ENCODE measurements around the gene RAD51B.

Gene RAD51B

DNA sequence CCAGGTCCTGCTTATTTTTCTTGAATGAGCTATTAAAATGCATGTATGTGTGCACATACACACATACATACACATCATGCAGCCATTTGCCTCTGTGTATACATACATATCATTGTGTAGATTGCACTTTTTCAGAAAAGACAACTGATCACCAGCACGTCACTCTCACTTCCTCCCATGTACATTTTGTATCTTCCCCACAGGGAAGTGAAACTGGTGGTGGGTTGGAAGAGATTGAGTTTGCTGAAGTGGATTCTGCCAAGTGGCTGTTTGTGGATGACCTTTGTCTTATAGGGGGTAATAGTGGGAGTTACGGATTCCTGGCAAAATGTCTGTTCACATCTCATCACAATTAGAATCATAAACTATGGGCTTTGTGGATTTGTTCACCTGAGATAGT is 448.6 kb downstream of the RAD51B start:
- H3K27ac ChIP-seq (ENCODE audit: low read depth, low read length, severe bottlenecking) = no peak overlapping the region
- H3K4me1 ChIP-seq (ENCODE audit: control insufficient read depth, insufficient read depth, low read length, poor library complexity, severe bottlenecking) = peaks cover 3% of the 10 kb centered on the region
- H3K4me3 ChIP-seq (ENCODE audit: extremely low read depth, insufficient read depth, low read length, poor library complexity, severe bottlenecking) = no peak overlapping the region
- WGBS, 2 experiments (ENCODE audit: insufficient coverage in 2 of 2) = no CpG with 5 or more reads among the region's 2 CpGs
- no peaks in the 10 kb centered on the region for H3K9me3 ChIP-seq (ENCODE audit: control insufficient read depth, low read length)
- no peaks in the 10 kb centered on the region for H3K36me3 ChIP-seq (ENCODE audit: control insufficient read depth, insufficient read depth, low read length)

DNA sequence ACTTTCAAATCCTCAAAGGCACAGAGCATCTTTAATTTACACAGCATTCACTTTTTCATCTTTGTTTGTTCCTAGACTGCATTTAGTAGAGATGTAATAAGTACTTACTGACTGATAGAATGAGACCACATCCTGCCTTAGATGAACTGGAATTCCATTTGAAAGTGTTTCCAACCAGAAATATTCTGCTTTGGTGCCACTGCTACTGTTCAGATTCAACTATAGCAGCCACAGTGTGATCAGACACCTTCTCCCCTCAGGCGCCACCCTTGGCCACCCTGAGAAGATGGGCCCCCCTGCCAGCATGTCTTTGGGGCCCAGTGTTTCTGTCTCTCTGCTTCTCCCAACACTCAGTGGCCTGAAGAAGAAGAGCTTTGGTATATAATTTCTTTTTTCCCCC is 449.1 kb downstream of the RAD51B start:
- H3K9me3 ChIP-seq (ENCODE audit: control insufficient read depth, low read length) = no peaks in the 10 kb centered on the region
- 100% methylated on average over 1 of the region's 1 CpG; no CpG with 5 or more reads in 1 of the 2 experiments for WGBS, 2 experiments (ENCODE audit: insufficient coverage in 2 of 2)
- H3K27ac ChIP-seq (ENCODE audit: low read depth, low read length, severe bottlenecking) = no peak overlapping the region
- no peaks in the 10 kb centered on the region for H3K36me3 ChIP-seq (ENCODE audit: control insufficient read depth, insufficient read depth, low read length)
- peaks cover 3% of the 10 kb centered on the region for H3K4me1 ChIP-seq (ENCODE audit: control insufficient read depth, insufficient read depth, low read length, poor library complexity, severe bottlenecking)
- H3K4me3 ChIP-seq (ENCODE audit: extremely low read depth, insufficient read depth, low read length, poor library complexity, severe bottlenecking) = no peak overlapping the region

DNA sequence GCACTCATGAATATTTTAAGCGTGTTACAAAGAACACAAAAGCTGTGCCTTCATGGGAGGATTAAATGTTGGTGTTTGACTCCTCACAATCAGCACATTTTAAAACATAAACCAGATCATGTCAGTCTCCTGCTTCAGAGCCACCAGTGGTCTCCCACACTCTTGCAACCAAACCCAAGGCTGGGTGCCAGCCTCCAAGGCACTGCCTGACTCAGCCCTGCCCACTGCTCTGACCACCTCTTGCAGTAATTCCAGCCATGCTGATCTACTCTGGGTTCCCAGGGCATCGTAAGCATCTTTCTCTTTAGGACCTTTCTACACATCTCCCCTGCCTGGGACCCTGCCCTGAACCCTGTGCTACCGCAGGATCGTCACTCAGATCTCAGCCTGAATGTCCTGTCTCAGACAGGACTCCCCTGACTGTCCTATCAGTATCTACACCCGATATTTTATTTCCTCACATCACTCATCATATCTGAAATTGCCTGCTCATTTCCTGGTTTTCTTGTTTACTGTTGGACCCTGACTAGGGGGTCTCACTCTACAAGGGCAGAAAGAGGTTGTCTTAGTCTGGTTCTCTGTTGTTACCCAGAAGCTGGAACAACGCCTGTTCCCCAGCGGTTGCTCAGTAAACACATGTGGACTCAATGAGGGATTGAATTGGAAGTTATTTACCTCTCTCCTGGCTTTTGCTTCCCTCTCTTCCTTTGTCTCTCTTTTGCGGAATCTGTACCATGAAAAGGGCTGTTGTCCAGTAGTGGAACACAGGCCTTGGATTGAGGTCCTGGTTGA is 449.8 kb downstream of the RAD51B start:
- Histone ChIP-seq H3K4me1 (ENCODE audit: control insufficient read depth, insufficient read depth, low read length, poor library complexity, severe bottlenecking) (peaks cover 3% of the 10 kb centered on the region), H3K9me3 (ENCODE audit: control insufficient read depth, low read length) (no peaks in the 10 kb centered on the region), H3K36me3 (ENCODE audit: control insufficient read depth, insufficient read depth, low read length) (no peaks in the 10 kb centered on the region), H3K27ac (ENCODE audit: low read depth, low read length, severe bottlenecking) (no peak overlapping the region), H3K4me3 (ENCODE audit: extremely low read depth, insufficient read depth, low read length, poor library complexity, severe bottlenecking) (no peak overlapping the region)
- 75 to 99% methylated on average over 4 of the region's 8 CpGs for WGBS, 2 experiments (ENCODE audit: insufficient coverage in 2 of 2)

DNA sequence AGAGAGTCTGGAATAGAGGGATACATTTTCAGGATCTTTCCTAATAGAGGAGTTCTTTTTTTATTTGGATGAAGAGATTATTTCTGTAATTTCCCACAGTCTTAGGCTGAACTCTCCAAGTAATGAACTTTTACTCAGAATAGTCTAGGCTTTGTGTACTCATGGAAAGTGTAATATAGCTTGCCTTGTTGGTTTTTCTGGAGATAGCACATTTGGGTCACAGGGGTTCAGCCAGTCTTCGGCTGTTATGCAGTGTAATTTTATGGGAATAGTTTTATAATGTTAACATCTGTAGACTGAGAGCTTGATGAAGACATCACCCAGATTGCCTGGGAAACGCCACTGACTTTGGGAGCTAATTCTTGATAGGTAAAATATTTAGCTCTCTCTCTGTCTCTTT is 450.8 kb downstream of the RAD51B start:
- WGBS, 2 experiments (ENCODE audit: insufficient coverage in 2 of 2) = 83 to 90% methylated on average over 1 of the region's 2 CpGs
- Histone ChIP-seq H3K4me1 (ENCODE audit: control insufficient read depth, insufficient read depth, low read length, poor library complexity, severe bottlenecking) (peaks cover 3% of the 10 kb centered on the region), H3K27ac (ENCODE audit: low read depth, low read length, severe bottlenecking) (no peak overlapping the region), H3K9me3 (ENCODE audit: control insufficient read depth, low read length) (no peaks in the 10 kb centered on the region), H3K4me3 (ENCODE audit: extremely low read depth, insufficient read depth, low read length, poor library complexity, severe bottlenecking) (no peak overlapping the region), H3K36me3 (ENCODE audit: control insufficient read depth, insufficient read depth, low read length) (no peaks in the 10 kb centered on the region)

DNA sequence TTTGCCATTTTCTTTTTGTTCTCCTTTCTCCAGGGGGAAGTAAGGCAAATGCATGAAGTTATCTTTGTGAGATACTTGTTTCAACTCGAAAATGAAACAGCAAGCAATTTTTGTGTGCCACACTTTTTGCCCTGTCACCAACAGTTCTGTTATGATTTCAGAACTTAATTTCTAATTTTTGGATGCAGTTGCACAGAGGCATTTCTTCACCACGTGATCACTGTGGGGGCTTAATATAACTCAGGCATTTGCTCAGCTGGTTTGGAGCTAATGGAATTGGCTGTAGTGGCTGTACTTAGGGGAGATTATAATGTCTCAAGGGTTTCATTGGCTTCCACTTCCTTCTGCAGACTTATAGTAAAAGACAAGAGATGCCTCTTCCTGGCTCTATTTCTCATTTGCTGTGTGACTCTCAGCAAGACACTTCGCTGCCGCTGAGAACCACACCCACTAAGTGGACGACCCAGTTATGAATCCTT is 452.4 kb downstream of the RAD51B start:
- H3K36me3 ChIP-seq (ENCODE audit: control insufficient read depth, insufficient read depth, low read length) = no peaks in the 10 kb centered on the region
- 86% methylated on average over 1 to 2 of the region's 5 CpGs for WGBS, 2 experiments (ENCODE audit: insufficient coverage in 2 of 2)
- H3K27ac ChIP-seq (ENCODE audit: low read depth, low read length, severe bottlenecking) = no peak overlapping the region
- no peak overlapping the region for H3K4me3 ChIP-seq (ENCODE audit: extremely low read depth, insufficient read depth, low read length, poor library complexity, severe bottlenecking)
- peaks cover 3% of the 10 kb centered on the region for H3K4me1 ChIP-seq (ENCODE audit: control insufficient read depth, insufficient read depth, low read length, poor library complexity, severe bottlenecking)
- no peaks in the 10 kb centered on the region for H3K9me3 ChIP-seq (ENCODE audit: control insufficient read depth, low read length)

DNA sequence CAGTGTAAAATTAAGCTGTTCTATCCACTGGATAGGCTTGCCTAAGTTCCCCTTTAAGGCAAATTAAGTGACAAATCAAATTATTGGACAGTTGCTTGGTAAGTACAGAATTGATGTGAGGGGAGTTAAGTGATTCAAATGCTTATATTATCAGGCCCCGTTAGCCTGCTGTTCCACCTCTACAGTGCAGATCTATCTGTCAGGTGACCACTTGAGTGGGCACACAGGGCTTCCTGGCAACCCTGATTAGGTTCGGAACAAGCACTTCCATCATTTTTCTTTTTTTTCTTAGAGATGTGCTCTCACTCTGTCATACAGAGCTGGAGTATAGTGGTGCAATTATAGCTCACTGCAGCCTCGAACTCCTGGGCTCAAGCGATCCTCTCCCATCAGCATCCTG is 453.8 kb downstream of the RAD51B start:
- no peak overlapping the region for H3K27ac ChIP-seq (ENCODE audit: low read depth, low read length, severe bottlenecking)
- peaks cover 6% of the 10 kb centered on the region for H3K4me1 ChIP-seq (ENCODE audit: control insufficient read depth, insufficient read depth, low read length, poor library complexity, severe bottlenecking)
- H3K9me3 ChIP-seq (ENCODE audit: control insufficient read depth, low read length) = no peaks in the 10 kb centered on the region
- H3K36me3 ChIP-seq (ENCODE audit: control insufficient read depth, insufficient read depth, low read length) = no peaks in the 10 kb centered on the region
- H3K4me3 ChIP-seq (ENCODE audit: extremely low read depth, insufficient read depth, low read length, poor library complexity, severe bottlenecking) = no peak overlapping the region
- WGBS, 2 experiments (ENCODE audit: insufficient coverage in 2 of 2) = 83 to 100% methylated on average over 1 of the region's 4 CpGs

DNA sequence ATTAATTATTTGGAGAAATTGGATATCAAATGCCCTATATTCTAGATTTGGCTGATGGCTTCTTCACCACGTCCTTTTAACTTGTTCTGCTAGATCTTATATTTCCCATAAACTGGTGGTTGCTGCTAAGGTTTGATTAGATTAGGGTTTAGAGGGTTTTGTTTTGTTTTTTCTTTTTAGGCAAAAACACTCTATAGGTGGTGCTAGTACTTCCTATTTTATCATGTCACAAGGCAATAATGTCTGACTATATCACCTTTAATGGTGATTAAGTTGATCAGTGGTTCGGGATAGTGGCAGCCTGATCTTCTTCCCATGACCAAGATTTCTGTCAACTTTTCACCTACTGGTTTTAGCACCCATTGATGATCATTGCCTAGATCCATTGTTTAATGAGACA is 455.1 kb downstream of the RAD51B start:
- WGBS, 2 experiments (ENCODE audit: insufficient coverage in 2 of 2) = 100% methylated on average over 1 of the region's 2 CpGs; no CpG with 5 or more reads in 1 of the 2 experiments
- Histone ChIP-seq H3K4me1 (ENCODE audit: control insufficient read depth, insufficient read depth, low read length, poor library complexity, severe bottlenecking) (peaks cover 14% of the 10 kb centered on the region), H3K9me3 (ENCODE audit: control insufficient read depth, low read length) (no peaks in the 10 kb centered on the region), H3K27ac (ENCODE audit: low read depth, low read length, severe bottlenecking) (no peak overlapping the region), H3K4me3 (ENCODE audit: extremely low read depth, insufficient read depth, low read length, poor library complexity, severe bottlenecking) (no peak overlapping the region), H3K36me3 (ENCODE audit: control insufficient read depth, insufficient read depth, low read length) (no peaks in the 10 kb centered on the region)

DNA sequence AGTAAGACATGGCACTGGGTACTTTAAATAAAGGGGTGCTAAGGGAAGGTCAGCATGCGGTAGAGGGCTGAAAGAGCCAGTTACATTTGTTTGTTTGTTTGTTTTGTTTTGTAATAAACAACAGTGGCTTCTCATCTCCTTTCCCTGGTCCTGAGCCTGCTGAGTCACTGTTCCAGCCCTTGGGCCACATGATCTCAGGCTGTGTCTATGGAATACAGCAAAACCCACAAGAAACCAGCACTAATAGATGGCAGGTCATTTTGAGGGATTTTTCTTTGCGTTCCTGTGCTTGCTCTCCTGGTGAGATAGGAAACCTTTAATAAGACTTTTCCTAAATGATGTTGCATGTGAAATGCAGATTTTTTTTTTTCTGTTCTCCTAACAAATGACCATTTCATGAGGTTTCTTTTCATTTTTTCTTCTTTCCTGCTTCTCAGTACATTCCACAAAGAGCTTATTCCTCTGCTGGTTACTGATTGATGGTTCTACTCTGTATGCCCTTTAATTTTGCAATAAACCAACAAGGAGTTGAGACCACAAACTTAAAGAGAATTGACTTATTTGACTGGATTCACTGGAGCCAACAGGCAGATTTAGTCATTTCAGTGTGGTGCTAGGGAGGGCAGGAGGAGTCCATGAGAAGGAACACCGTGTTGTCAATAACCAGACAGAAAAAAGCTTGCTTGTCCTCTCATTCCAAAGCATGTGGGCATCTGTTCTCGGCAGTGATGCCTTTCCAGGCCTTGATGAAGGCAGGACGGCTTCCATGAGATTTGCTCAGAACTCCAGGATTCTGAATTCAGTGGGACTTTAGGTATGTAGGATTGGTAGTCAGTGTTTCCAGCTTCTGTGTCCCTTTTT is 459.2 kb downstream of the RAD51B start:
- Histone ChIP-seq H3K4me3 (ENCODE audit: extremely low read depth, insufficient read depth, low read length, poor library complexity, severe bottlenecking) (no peak overlapping the region), H3K36me3 (ENCODE audit: control insufficient read depth, insufficient read depth, low read length) (no peaks in the 10 kb centered on the region), H3K27ac (ENCODE audit: low read depth, low read length, severe bottlenecking) (peak overlapping the region; percentile 13), H3K4me1 (ENCODE audit: control insufficient read depth, insufficient read depth, low read length, poor library complexity, severe bottlenecking) (peaks cover 21% of the 10 kb centered on the region), H3K9me3 (ENCODE audit: control insufficient read depth, low read length) (no peaks in the 10 kb centered on the region)
- WGBS, 2 experiments (ENCODE audit: insufficient coverage in 2 of 2) = 86 to 100% methylated on average over 3 to 4 of the region's 5 CpGs

DNA sequence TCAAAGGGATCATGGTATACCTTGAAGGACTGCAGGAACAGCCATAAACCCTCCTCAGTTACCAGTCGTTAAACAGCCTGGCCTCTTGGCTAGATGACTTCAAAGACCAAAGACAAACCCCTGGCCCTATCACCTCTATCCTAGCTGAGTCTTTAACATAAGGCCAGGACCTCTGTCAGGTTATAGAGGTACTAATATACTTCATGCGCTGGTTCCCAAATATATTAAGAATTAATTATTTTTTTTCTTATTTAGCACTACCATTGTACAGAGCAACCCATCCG is 459.8 kb downstream of the RAD51B start:
- WGBS, 2 experiments (ENCODE audit: insufficient coverage in 2 of 2) = 86 to 100% methylated on average over 1 of the region's 3 CpGs
- Histone ChIP-seq H3K4me3 (ENCODE audit: extremely low read depth, insufficient read depth, low read length, poor library complexity, severe bottlenecking) (no peak overlapping the region), H3K9me3 (ENCODE audit: control insufficient read depth, low read length) (no peaks in the 10 kb centered on the region), H3K36me3 (ENCODE audit: control insufficient read depth, insufficient read depth, low read length) (no peaks in the 10 kb centered on the region), H3K4me1 (ENCODE audit: control insufficient read depth, insufficient read depth, low read length, poor library complexity, severe bottlenecking) (peaks cover 21% of the 10 kb centered on the region), H3K27ac (ENCODE audit: low read depth, low read length, severe bottlenecking) (no peak overlapping the region)

DNA sequence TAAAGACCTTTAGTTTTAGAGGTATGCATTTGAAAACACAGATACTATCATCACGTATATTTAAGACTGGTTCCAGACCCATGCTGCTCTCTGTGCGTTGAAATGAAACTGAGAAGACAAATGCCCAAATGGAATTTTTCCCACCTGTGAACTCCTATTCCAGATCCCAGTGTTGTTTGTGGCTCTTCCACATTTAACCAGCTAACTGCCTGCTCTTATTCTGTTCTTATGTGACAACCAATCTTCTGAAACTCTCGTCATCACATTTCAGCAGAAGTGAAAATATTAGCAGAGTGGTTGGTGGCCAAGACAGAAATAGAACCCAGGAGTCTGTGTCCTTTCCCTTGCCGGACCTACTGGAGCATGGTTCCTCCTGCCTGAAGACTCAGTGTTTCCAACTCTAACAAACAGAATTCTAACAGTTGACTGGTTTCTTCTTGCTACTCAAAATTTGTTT is 460.2 kb downstream of the RAD51B start:
- Histone ChIP-seq H3K4me3 (ENCODE audit: extremely low read depth, insufficient read depth, low read length, poor library complexity, severe bottlenecking) (no peak overlapping the region), H3K36me3 (ENCODE audit: control insufficient read depth, insufficient read depth, low read length) (no peaks in the 10 kb centered on the region), H3K9me3 (ENCODE audit: control insufficient read depth, low read length) (no peaks in the 10 kb centered on the region), H3K27ac (ENCODE audit: low read depth, low read length, severe bottlenecking) (no peak overlapping the region), H3K4me1 (ENCODE audit: control insufficient read depth, insufficient read depth, low read length, poor library complexity, severe bottlenecking) (peaks cover 21% of the 10 kb centered on the region)
- WGBS, 2 experiments (ENCODE audit: insufficient coverage in 2 of 2) = 95 to 100% methylated on average over 2 to 3 of the region's 4 CpGs

DNA sequence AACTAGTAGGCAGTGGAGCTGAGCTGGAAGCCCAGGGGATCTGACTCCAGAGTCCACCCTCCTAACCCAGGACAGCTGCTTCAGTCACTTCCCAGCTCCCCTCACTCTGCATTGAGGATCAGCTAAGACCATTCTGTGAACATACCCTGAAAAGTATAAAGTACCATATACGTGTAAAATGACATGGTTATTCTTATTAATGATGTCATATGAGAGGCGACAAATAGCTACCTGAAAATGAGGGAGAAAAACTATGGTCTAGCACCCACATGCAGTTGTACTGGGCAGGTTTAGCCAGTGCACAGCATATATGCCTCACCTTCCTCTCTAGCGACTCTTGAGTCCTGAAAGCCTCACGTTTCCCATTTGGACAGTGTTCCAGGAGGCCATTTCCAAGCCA is 461.9 kb downstream of the RAD51B start:
- peaks cover 21% of the 10 kb centered on the region for H3K4me1 ChIP-seq (ENCODE audit: control insufficient read depth, insufficient read depth, low read length, poor library complexity, severe bottlenecking)
- WGBS, 2 experiments (ENCODE audit: insufficient coverage in 2 of 2) = 94 to 100% methylated on average over 3 of the region's 4 CpGs
- no peak overlapping the region for H3K4me3 ChIP-seq (ENCODE audit: extremely low read depth, insufficient read depth, low read length, poor library complexity, severe bottlenecking)
- no peaks in the 10 kb centered on the region for H3K36me3 ChIP-seq (ENCODE audit: control insufficient read depth, insufficient read depth, low read length)
- no peak overlapping the region for H3K27ac ChIP-seq (ENCODE audit: low read depth, low read length, severe bottlenecking)
- H3K9me3 ChIP-seq (ENCODE audit: control insufficient read depth, low read length) = no peaks in the 10 kb centered on the region

Data from mesodermal cell (in vitro differentiated cells).